ENCODE data around the gene OTX1.
A peak's percentile ranks its signal among the peaks of the same experiment; 100 is the strongest.

The OTX1 gene

DNA sequence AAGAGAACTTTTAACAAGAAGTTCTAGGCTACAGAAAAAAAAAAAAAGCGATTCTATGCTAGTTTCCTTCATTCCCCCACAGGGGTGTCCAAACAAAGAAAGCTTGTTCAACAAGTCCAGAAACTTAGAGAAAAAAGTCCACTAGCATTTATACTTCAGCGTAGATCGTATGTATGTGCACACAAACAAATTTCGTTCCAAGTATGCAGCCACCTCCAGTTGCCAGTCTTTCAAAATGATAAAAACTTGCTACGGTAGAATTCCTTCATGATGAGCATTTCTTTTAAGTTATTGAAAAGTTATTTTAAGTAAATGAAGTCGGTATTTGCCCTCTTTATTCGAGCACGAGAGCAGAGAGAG is 3.7 kb upstream of the OTX1 start:
- Histone ChIP-seq H3K27me3 (ENCODE audit: control insufficient read depth, insufficient read depth, low read length) (peaks cover 85% of the 10 kb centered on the region), H3K27ac (ENCODE audit: low read depth, low read length) (no peak overlapping the region), H3K9ac (ENCODE audit: low read length) (no peak overlapping the region), H3K4me3 (ENCODE audit: low read depth, low read length) (peak overlapping the region; percentile 61), H3K9me3 (ENCODE audit: control insufficient read depth, insufficient read depth, low read depth, low read length) (no peaks in the 10 kb centered on the region), H3K36me3 (ENCODE audit: control insufficient read depth, insufficient read depth, low read length) (no peaks in the 10 kb centered on the region), H3K4me1 (ENCODE audit: control insufficient read depth, insufficient read depth, low read length) (peaks cover 37% of the 10 kb centered on the region)

DNA sequence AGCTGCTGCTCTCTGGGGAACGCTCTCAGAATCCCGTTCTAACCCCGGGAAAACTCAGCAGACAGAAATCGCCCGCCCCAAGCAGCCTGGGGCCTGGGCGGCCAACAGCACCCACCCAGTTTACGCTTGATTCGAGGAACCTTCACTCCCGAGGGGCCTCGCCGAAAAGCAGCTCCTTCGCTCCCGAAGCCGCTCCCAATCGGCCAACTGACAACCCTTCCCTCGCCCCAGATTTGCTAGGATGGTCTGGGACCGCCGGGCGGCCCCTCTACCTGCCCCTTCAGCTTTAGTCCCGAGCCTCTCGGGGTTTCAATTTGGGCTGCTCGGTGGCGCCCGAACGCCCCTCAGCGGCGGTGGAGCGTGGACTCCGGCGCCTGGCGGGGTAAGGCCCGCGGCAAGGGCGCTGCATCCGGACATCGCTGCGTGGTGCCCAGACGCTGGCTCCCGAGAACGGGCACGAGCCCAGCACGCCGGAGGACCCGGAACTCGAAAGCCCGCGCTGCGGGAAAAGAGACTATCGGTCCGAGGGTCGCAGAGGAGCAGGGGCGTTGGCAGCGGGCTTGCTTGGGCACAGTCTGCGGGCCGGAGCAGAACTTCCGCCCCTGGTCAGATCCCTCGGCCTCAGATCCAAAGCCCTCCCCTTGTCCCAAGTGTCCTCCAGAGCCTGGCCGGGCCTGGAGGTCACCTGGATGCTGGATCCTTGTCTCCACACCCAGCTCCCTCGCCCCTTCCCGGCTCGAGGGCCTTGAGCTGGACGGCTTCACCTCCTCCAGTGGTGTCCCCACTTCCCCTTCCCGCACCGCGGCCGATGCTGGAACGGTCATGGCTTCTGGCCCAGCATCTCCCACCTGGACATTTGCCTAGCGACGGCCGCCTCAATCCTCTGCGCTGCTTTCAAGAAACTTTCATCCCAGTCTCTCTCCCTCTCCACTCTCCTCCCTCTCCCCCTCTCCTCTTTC is 3.0 kb upstream of the OTX1 start:
- H3K27me3 ChIP-seq (ENCODE audit: control insufficient read depth, insufficient read depth, low read length) = peaks cover 86% of the 10 kb centered on the region
- peak overlapping the region; percentile 66 for H3K9ac ChIP-seq (ENCODE audit: low read length)
- peaks cover 42% of the 10 kb centered on the region for H3K4me1 ChIP-seq (ENCODE audit: control insufficient read depth, insufficient read depth, low read length)
- H3K36me3 ChIP-seq (ENCODE audit: control insufficient read depth, insufficient read depth, low read length) = no peaks in the 10 kb centered on the region
- no peak overlapping the region for H3K27ac ChIP-seq (ENCODE audit: low read depth, low read length)
- peak overlapping the region; percentile 61 for H3K4me3 ChIP-seq (ENCODE audit: low read depth, low read length)
- no peaks in the 10 kb centered on the region for H3K9me3 ChIP-seq (ENCODE audit: control insufficient read depth, insufficient read depth, low read depth, low read length)

DNA sequence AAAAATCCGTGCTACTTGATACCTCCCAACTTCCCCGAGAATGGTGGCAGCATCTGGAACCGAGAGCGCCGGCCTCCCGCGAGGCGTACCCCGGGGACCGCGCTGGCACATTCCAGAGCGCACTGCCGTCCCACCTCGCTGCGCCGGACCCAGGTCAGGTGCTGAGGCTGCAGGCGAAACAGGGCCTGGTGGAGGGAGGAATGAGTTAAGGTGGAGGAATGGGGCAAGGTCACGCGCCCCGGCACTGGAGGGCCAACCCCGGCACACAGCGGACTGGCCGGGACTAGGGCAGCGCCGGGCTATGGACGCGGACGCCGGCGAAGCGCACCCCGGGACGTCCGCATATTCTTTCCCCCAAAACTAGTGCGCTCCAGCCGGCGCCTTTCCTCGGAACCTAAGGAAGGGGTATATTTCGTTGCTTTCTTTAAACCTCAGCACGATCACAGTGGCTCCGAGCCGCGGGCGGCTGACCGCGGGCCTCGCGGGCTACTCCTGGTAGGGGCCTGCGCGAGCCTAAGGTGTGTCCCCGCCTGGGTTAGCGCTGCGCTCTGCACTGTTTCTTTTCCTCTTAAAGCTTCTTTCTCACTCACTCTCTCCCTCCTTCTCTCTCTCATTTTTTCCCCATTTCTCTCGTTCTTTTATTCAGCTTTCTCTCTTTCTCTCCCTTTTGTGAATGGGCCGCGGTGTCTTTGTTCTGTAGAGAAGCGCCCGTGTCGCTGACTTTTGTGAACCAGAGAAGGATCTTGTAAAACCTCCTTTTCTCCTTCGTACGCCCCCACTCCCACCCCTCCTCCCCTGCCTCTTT is 2.1 kb upstream of the OTX1 start:
- Histone ChIP-seq H3K27ac (ENCODE audit: low read depth, low read length) (no peak overlapping the region), H3K36me3 (ENCODE audit: control insufficient read depth, insufficient read depth, low read length) (no peaks in the 10 kb centered on the region), H3K27me3 (ENCODE audit: control insufficient read depth, insufficient read depth, low read length) (peaks cover 95% of the 10 kb centered on the region), H3K9ac (ENCODE audit: low read length) (peak overlapping the region; percentile 23), H3K4me3 (ENCODE audit: low read depth, low read length) (peak overlapping the region; percentile 61), H3K4me1 (ENCODE audit: control insufficient read depth, insufficient read depth, low read length) (peaks cover 52% of the 10 kb centered on the region), H3K9me3 (ENCODE audit: control insufficient read depth, insufficient read depth, low read depth, low read length) (no peaks in the 10 kb centered on the region)

DNA sequence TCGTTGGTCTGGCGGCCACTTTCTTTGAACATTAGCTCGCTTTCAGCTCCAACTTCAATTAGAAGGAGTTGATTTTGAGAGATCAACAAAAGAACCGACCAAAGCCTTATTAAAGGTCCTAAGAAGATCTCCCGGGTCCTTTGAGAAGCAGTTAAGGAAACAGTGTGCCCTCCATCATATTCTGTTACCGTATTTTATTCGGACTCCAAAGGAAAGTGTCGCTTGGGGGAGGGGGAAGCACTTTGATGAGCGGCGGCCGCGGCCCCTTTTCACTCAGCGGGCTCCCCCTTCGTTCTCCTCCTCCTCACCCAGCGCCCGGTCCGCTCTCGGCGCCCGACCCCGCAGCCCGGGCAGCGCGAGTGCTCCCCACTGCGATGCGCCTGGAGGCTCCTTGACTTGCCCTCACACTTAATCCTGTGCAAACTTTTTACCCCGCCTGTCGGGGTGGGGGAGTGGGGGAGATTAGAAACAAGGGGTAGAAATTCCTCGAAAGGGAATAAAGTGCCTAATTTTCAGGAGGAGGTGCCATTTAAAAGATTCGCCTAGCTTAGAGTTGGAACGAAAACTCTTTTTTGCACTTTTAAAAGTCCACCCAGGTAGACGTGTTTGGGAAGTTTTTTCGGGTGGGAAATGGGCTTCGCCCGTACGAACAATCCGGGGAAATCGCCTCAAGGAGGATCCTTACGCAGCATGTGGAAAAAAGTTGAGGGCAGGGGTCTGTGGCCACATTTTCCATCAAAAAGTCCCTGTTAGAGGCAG is 1.2 kb upstream of the OTX1 start:
- no peak overlapping the region for H3K27ac ChIP-seq (ENCODE audit: low read depth, low read length)
- no peak overlapping the region for H3K9ac ChIP-seq (ENCODE audit: low read length)
- peaks cover 57% of the 10 kb centered on the region for H3K4me1 ChIP-seq (ENCODE audit: control insufficient read depth, insufficient read depth, low read length)
- no peaks in the 10 kb centered on the region for H3K36me3 ChIP-seq (ENCODE audit: control insufficient read depth, insufficient read depth, low read length)
- peaks cover 99% of the 10 kb centered on the region for H3K27me3 ChIP-seq (ENCODE audit: control insufficient read depth, insufficient read depth, low read length)
- H3K4me3 ChIP-seq (ENCODE audit: low read depth, low read length) = peak overlapping the region; percentile 61
- H3K9me3 ChIP-seq (ENCODE audit: control insufficient read depth, insufficient read depth, low read depth, low read length) = no peaks in the 10 kb centered on the region

DNA sequence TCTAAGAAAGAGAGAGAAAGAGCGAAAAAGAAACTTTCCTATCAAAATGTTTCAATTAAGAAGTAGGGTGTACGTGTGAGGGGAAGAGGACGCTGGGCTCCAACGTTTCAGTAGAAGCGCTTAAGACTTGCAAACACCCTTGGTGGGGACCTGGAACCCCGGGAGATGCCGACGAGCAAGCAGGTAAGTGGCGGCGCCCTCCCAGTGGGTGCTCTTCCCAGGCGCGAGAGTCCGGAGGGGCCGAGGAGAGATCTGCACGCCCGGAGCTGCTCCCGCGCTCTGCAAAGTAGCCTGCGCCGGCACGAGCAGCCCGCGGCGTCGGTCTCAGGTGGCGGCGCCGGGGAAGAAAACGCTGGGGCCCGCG is 678 bp upstream of the OTX1 start:
- no peaks in the 10 kb centered on the region for H3K36me3 ChIP-seq (ENCODE audit: control insufficient read depth, insufficient read depth, low read length)
- H3K9ac ChIP-seq (ENCODE audit: low read length) = no peak overlapping the region
- peaks cover 59% of the 10 kb centered on the region for H3K4me1 ChIP-seq (ENCODE audit: control insufficient read depth, insufficient read depth, low read length)
- peak overlapping the region; percentile 61 for H3K4me3 ChIP-seq (ENCODE audit: low read depth, low read length)
- peaks cover 99% of the 10 kb centered on the region for H3K27me3 ChIP-seq (ENCODE audit: control insufficient read depth, insufficient read depth, low read length)
- no peaks in the 10 kb centered on the region for H3K9me3 ChIP-seq (ENCODE audit: control insufficient read depth, insufficient read depth, low read depth, low read length)
- H3K27ac ChIP-seq (ENCODE audit: low read depth, low read length) = no peak overlapping the region

DNA sequence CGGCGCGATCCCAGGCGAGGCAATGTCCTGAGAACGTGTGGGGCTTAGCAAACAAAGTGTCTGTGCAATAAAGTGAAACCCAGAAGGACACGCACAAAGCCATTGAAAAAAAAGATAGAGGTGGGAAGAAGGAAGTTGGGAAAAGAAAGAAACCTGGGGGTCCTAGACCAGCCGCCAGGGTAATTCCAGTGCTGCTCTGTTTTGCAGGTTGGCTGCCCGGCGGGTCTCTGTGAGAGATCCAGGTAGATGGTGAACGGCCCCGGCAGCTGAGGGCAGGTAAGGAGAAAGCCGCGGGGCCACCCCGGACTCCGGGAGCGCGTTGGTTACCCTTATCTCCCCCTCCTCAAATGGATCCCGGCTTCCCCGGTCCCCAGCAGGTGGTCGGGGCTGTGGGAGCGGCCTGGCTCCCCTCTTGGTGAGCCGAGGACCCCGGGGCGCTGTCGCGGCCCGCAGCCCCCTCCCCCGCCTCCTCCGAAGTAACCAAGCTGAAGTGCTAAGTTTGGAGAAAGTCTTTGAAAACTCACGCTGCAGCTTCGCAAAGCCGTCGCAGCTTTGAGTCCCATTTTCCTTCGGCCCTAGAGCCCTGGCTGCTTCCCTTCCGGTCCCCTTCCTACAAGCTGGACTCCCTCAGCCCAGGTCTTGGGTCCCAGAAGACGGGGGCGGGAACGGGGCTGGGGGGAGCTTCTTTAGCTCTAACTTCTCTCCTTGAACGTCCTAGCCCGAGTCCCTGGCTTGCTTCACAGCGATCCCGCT is 588 bp downstream of the OTX1 start:
- Histone ChIP-seq H3K27ac (ENCODE audit: low read depth, low read length) (no peak overlapping the region), H3K4me1 (ENCODE audit: control insufficient read depth, insufficient read depth, low read length) (peaks cover 57% of the 10 kb centered on the region), H3K9ac (ENCODE audit: low read length) (no peak overlapping the region), H3K36me3 (ENCODE audit: control insufficient read depth, insufficient read depth, low read length) (no peaks in the 10 kb centered on the region), H3K9me3 (ENCODE audit: control insufficient read depth, insufficient read depth, low read depth, low read length) (no peaks in the 10 kb centered on the region), H3K4me3 (ENCODE audit: low read depth, low read length) (peak overlapping the region; percentile 81), H3K27me3 (ENCODE audit: control insufficient read depth, insufficient read depth, low read length) (peaks cover 99% of the 10 kb centered on the region)

DNA sequence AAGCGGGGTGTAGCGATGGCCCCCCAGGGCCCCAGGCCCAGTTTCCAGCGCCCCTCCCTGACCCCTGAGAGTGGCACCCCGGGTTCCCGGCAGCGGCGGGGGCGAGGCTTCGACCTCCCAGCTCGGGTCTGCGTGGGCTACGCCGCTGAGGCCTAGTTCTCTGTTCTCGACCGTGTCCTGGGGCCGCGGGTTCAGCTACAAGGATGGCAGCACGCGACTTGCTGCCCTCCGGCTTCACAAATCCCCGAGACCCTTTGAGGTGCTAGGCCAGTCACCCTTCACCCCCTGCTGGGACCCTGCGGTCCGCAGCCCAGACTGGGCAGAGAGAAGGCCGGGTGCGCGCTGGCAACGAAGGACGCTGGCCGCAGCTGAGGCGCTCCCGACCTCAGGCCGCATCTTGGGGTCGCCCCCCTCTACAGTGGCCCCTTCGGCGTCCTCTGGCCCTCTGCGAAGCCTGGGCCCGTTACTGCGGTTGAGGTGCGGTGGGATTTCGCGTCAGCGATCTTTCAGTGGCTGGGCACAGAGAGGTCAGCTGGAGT is 1.2 kb downstream of the OTX1 start:
- H3K4me3 ChIP-seq (ENCODE audit: low read depth, low read length) = peak overlapping the region; percentile 81
- H3K9ac ChIP-seq (ENCODE audit: low read length) = no peak overlapping the region
- peaks cover 50% of the 10 kb centered on the region for H3K4me1 ChIP-seq (ENCODE audit: control insufficient read depth, insufficient read depth, low read length)

DNA sequence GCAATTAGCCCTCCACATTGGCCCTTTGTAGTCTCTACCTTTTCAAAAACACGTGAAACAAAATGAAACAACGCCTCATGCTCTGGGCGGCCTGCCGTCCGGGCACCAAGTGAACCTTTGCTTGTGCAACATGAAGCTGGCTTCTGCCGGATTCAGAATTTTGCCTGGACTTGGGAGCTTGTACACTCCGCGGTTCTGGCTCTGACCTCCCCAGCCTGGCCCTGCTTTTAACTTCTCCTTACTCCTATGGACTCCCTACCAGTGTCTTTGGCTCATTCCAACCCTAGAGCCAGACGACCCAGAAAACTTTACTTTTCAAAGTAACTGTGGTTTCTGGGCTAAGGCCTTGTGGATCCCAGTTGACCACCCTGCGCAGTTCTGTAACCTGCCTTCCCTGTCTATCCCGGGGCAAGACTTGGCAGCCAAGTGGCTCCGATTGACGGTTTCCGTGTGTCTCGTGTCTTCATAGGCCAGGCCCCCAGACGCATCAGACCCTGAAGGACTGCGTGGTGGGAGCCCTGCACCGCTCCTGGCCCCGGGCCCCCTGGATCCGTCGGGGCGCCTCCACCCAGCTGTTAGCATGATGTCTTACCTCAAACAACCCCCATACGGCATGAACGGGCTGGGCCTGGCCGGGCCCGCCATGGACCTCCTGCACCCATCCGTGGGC is 1.9 kb downstream of the OTX1 start:
- Histone ChIP-seq H3K9me3 (ENCODE audit: control insufficient read depth, insufficient read depth, low read depth, low read length) (no peaks in the 10 kb centered on the region), H3K4me3 (ENCODE audit: low read depth, low read length) (peak overlapping the region; percentile 81; the same call in 1 of the 2 replicates), H3K4me1 (ENCODE audit: control insufficient read depth, insufficient read depth, low read length) (peaks cover 49% of the 10 kb centered on the region), H3K27me3 (ENCODE audit: control insufficient read depth, insufficient read depth, low read length) (peaks cover 99% of the 10 kb centered on the region), H3K27ac (ENCODE audit: low read depth, low read length) (no peak overlapping the region), H3K9ac (ENCODE audit: low read length) (no peak overlapping the region), H3K36me3 (ENCODE audit: control insufficient read depth, insufficient read depth, low read length) (no peaks in the 10 kb centered on the region)

More for the DNA sequence above, 1.2 kb downstream of the OTX1 start:
- H3K9me3 ChIP-seq (ENCODE audit: control insufficient read depth, insufficient read depth, low read depth, low read length) = no peaks in the 10 kb centered on the region
- no peaks in the 10 kb centered on the region for H3K36me3 ChIP-seq (ENCODE audit: control insufficient read depth, insufficient read depth, low read length)
- H3K27ac ChIP-seq (ENCODE audit: low read depth, low read length) = no peak overlapping the region
- peaks cover 99% of the 10 kb centered on the region for H3K27me3 ChIP-seq (ENCODE audit: control insufficient read depth, insufficient read depth, low read length)

DNA sequence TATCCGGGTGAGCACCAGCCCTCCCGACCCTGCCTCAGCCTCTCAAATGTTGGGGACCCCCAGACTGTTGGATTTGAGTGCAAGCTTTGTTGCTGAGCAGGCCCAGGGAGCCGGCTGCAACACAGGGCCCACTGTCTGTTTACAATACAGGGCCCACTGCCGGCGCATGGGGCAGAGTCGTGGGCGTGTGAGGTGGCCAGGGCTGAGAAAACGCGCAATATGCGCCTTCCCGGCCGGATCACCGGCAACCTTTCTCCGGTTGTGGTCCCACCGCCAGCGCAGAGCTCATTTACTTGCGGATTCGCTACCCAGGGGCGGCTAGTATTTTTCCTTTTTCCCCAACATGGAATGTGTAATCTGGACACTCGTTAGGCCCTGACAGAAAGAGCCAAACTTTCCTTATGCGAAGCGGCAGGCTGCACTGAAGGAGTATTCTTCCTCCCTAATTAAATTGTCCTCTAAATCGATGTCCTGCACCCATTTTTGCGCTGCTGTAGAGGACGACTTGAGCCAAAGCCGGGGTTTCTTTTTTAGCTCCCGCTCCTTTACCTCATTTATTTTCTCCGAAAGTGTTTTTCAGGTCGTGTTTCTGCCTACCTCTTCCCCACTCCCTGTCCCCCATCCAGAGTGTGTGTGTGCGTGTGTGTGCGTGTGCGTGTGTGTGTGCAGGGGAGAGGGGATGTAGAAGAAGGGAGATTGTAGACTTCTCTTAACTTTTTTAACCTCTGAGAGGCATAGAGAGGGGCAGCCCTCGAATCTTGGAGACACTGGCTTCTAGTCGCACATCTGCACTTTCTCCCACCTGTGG is 2.7 kb downstream of the OTX1 start:
- peaks cover 99% of the 10 kb centered on the region for H3K27me3 ChIP-seq (ENCODE audit: control insufficient read depth, insufficient read depth, low read length)
- peak overlapping the region; percentile 53 for H3K4me3 ChIP-seq (ENCODE audit: low read depth, low read length)
- H3K9me3 ChIP-seq (ENCODE audit: control insufficient read depth, insufficient read depth, low read depth, low read length) = no peaks in the 10 kb centered on the region
- no peak overlapping the region for H3K27ac ChIP-seq (ENCODE audit: low read depth, low read length)
- H3K36me3 ChIP-seq (ENCODE audit: control insufficient read depth, insufficient read depth, low read length) = no peaks in the 10 kb centered on the region
- peaks cover 54% of the 10 kb centered on the region for H3K4me1 ChIP-seq (ENCODE audit: control insufficient read depth, insufficient read depth, low read length)
- no peak overlapping the region for H3K9ac ChIP-seq (ENCODE audit: low read length)
